GM19324 (cell line): ENCODE measurements around the gene PAF1.

Source experiments
- ATAC-seq: cut with Tn5 transposase; IDR thresholded peaks from one replicate; pipeline ENCODE4 v1.9.1; 2021; ENCODE audit warnings: mild to moderate bottlenecking, moderate library complexity; ENCODE audit not compliant: unreplicated experiment, low FRiP score

PAF1 gene

GRCh38 chr19:39417463-39418181, 26.7 kb upstream of the PAF1 start:
- ATAC-seq, result no peak

- ATAC-seq, result no peak
Observed at GRCh38 chr19:39416152-39417120, 25.5 kb upstream of the PAF1 start.

GRCh38 chr19:39415111-39416046, 24.5 kb upstream of the PAF1 start:
- no peak for ATAC-seq

GRCh38 chr19:39413911-39414608, 23.2 kb upstream of the PAF1 start:
- no peak for ATAC-seq

- no peak for ATAC-seq
Observed at GRCh38 chr19:39413272-39413910, 22.5 kb upstream of the PAF1 start.

GRCh38 chr19:39412867-39413271, 22.0 kb upstream of the PAF1 start:
- ATAC-seq, result no peak

GRCh38 chr19:39412100-39412866, 21.4 kb upstream of the PAF1 start, which contains the start of gene PLEKHG2:
Gene PLEKHG2 (plus strand): TSS chr19:39412669. CDS start chr19:39414087, 1,418 bp downstream.
- ATAC-seq, result peak; percentile 65

- peak; percentile 14 for ATAC-seq
Observed at GRCh38 chr19:39411832-39412099, 20.9 kb upstream of the PAF1 start.

GRCh38 chr19:39411081-39411831, 20.4 kb upstream of the PAF1 start:
- ATAC-seq, result no peak

GRCh38 chr19:39410831-39411080, 19.9 kb upstream of the PAF1 start:
- no peak for ATAC-seq

- ATAC-seq, result peak; percentile 20
Observed at GRCh38 chr19:39410017-39410830, 19.3 kb upstream of the PAF1 start.

GRCh38 chr19:39409208-39410016, 18.5 kb upstream of the PAF1 start:
- peak; percentile 3 for ATAC-seq

GRCh38 chr19:39408392-39409207, 17.7 kb upstream of the PAF1 start:
- no peak for ATAC-seq

- ATAC-seq, result no peak
Observed at GRCh38 chr19:39407660-39408391, 16.9 kb upstream of the PAF1 start.

GRCh38 chr19:39407410-39407659, 16.4 kb upstream of the PAF1 start:
- ATAC-seq, result no peak
